HEK293 (cell line): ENCODE measurements around the gene VRK2.

Source experiments
- CTCF ChIA-PET: fragments of 350-600 bp; formaldehyde crosslinking; extraction: SDS; loops from one replicate; lab custom pipeline; 2021; ENCODE audit warnings: antibody characterized with exemption; lab: Yijun Ruan, JAX
- POLR2A ChIA-PET: fragments of 300-600 bp; formaldehyde crosslinking; extraction: SDS; loops from one replicate; lab custom pipeline; 2020; ENCODE audit warnings: antibody characterized with exemption, inconsistent platforms; lab: Yijun Ruan, JAX
- H3K27ac ChIP-seq: fragments of 200-500 bp; sonication (Bioruptor generic); 2 replicates; pipeline ENCODE4 v1.5.1; 2014; ENCODE audit warnings: low read depth, low read length, control low read depth, inconsistent platforms; ENCODE audit errors: extremely low read depth
- H3K36me3 ChIP-seq, 2 experiments: fragments of 200-500 bp in 1 of 2; sonication (Bioruptor generic) in 1 of 2; 1 replicate in 1 of 2; 2 replicates in 1 of 2; pipeline ENCODE4 v1.5.1; 2014 to 2017; ENCODE audit warnings: inconsistent platforms in 2 of 2, low read length in 2 of 2; ENCODE audit not compliant: control insufficient read depth in 2 of 2, insufficient read depth in 1 of 2
- H3K4me1 ChIP-seq: fragments of 200-500 bp; sonication (Bioruptor generic); 2 replicates; pipeline ENCODE4 v1.5.1; 2014; ENCODE audit warnings: mild to moderate bottlenecking, low read length, inconsistent platforms; ENCODE audit not compliant: control insufficient read depth, insufficient read depth
- H3K4me3 ChIP-seq: 2 replicates; pipeline ENCODE4 v1.5.1; 2011; ENCODE audit warnings: low read depth, mild to moderate bottlenecking, control low read depth, low read length, moderate library complexity
- H3K9me3 ChIP-seq: fragments of 200-500 bp; sonication (Bioruptor generic); 2 replicates; pipeline ENCODE4 v1.5.1; 2014; ENCODE audit warnings: low read depth, low read length, inconsistent platforms; ENCODE audit not compliant: control insufficient read depth, insufficient read depth
- ELK4 ChIP-seq: IDR thresholded peaks from 2 replicates; pipeline ENCODE4 v1.6.1; 2011; ENCODE audit warnings: mild to moderate bottlenecking, low read depth, low read length, borderline replicate concordance
- FEZF1 ChIP-seq: fragments of 450-650 bp; formaldehyde crosslinking; IDR thresholded peaks from 2 replicates; pipeline ENCODE4 v1.5.1; 2016; ENCODE audit warnings: missing biosample characterization, missing genetic modification characterization
- HIC1 ChIP-seq: fragments of 450-650 bp; formaldehyde crosslinking; IDR thresholded peaks from 2 replicates; pipeline ENCODE4 v1.5.1; 2016; ENCODE audit warnings: missing biosample characterization, missing genetic modification characterization
- KLF8 ChIP-seq: fragments of 450-650 bp; formaldehyde crosslinking; IDR thresholded peaks from 2 replicates; pipeline ENCODE4 v1.5.1; 2016; ENCODE audit warnings: missing biosample characterization, missing genetic modification characterization
- PBX3 ChIP-seq: sonication (generic); formaldehyde crosslinking; IDR thresholded peaks from 2 replicates; pipeline ENCODE4 v1.8.1; 2022; ENCODE audit warnings: mild to moderate bottlenecking, moderate library complexity, missing genetic modification reagents
- PRDM4 ChIP-seq: fragments of 450-650 bp; formaldehyde crosslinking; IDR thresholded peaks from 2 replicates; pipeline ENCODE4 v1.5.1; 2017; ENCODE audit warnings: missing biosample characterization, missing genetic modification characterization
- YY2 ChIP-seq: fragments of 450-650 bp; formaldehyde crosslinking; IDR thresholded peaks from 2 replicates; pipeline ENCODE4 v1.5.1; 2016; ENCODE audit warnings: missing biosample characterization, missing genetic modification characterization
- ZFP41 ChIP-seq: fragments of 450-650 bp; formaldehyde crosslinking; IDR thresholded peaks from 2 replicates; pipeline ENCODE4 v1.5.1; 2016; ENCODE audit warnings: missing biosample characterization, missing genetic modification characterization, borderline replicate concordance
- ZNF184 ChIP-seq: fragments of 450-650 bp; IDR thresholded peaks from 2 replicates; pipeline ENCODE4 v1.5.1; 2018; ENCODE audit warnings: missing biosample characterization, mild to moderate bottlenecking, missing genetic modification characterization
- ZNF211 ChIP-seq: fragments of 450-650 bp; formaldehyde crosslinking; IDR thresholded peaks from 2 replicates; pipeline ENCODE4 v1.5.1; 2016; ENCODE audit warnings: low read depth, missing biosample characterization, missing genetic modification characterization
- ZNF223 ChIP-seq: fragments of 450-650 bp; formaldehyde crosslinking; IDR thresholded peaks from 2 replicates; pipeline ENCODE4 v1.5.1; 2016; ENCODE audit warnings: missing biosample characterization, missing genetic modification characterization
- ZNF366 ChIP-seq: fragments of 450-650 bp; formaldehyde crosslinking; conservative IDR thresholded peaks from 2 replicates; pipeline ENCODE4 v1.5.1; 2016; ENCODE audit warnings: missing biosample characterization, missing genetic modification characterization
- ZNF37A ChIP-seq: fragments of 450-650 bp; IDR thresholded peaks from 2 replicates; pipeline ENCODE4 v1.5.1; 2018; ENCODE audit warnings: missing biosample characterization, missing genetic modification characterization
- ZNF510 ChIP-seq: fragments of 450-650 bp; formaldehyde crosslinking; IDR thresholded peaks from 2 replicates; pipeline ENCODE4 v1.5.1; 2018; ENCODE audit warnings: mild to moderate bottlenecking, missing genetic modification characterization, missing biosample characterization; ENCODE audit not compliant: insufficient replicate concordance
- ZNF558 ChIP-seq: fragments of 450-650 bp; formaldehyde crosslinking; IDR thresholded peaks from 2 replicates; pipeline ENCODE4 v1.5.1; 2016; ENCODE audit warnings: missing biosample characterization, missing genetic modification characterization
- ZNF596 ChIP-seq: fragments of 450-650 bp; IDR thresholded peaks from 2 replicates; pipeline ENCODE4 v1.5.0; 2018; ENCODE audit warnings: missing biosample characterization, mild to moderate bottlenecking, missing genetic modification characterization, moderate library complexity

The VRK2 gene

GRCh38 chr2:58202404-58202803 is 155.8 kb downstream of the VRK2 start:
- peaks cover 15 to 51% of the 10 kb centered on the region in 2 experiments for H3K36me3 ChIP-seq
- ChIA-PET POLR2A (interaction anchor here (0.7 kb wide), 2 partner anchors 33 to 35 kb away, joined by 3 to 6 read pairs; no protein-coding TSS in a partner anchor), CTCF (interaction anchor here (0.6 kb wide), 1 partner anchor 11 kb away, joined by 4 read pairs; no protein-coding TSS in a partner anchor)
- H3K9me3 ChIP-seq: no peaks in the 10 kb centered on the region
- TF ChIP-seq ZNF223 (tag by site-specific recombination) (no peak), ZFP41 (tag by site-specific recombination) (no peak), HIC1 (tag by site-specific recombination) (no peak), KLF8 (tag by site-specific recombination) (no peak), ZNF184 (tag by site-specific recombination) (no peak), YY2 (tag by site-specific recombination) (no peak), ZNF211 (tag by site-specific recombination) (no peak), ZNF558 (tag by site-specific recombination) (no peak)
- H3K4me1 ChIP-seq: peaks cover 17% of the 10 kb centered on the region
- H3K27ac ChIP-seq: no peak overlapping the region
- no peak overlapping the region for H3K4me3 ChIP-seq

- no peak overlapping the region for H3K27ac ChIP-seq
- ChIA-PET POLR2A (interaction anchor here (0.7 kb wide), 1 partner anchor 32 kb away, joined by 3 read pairs; no protein-coding TSS in a partner anchor), CTCF (interaction anchor here (0.6 to 1.1 kb wide), 2 partner anchors 10 to 246 kb away, joined by 3 to 4 read pairs; no protein-coding TSS in a partner anchor)
- peaks cover 11 to 45% of the 10 kb centered on the region in 2 experiments for H3K36me3 ChIP-seq
- H3K4me3 ChIP-seq: no peak overlapping the region
- no peak for TF ChIP-seq ZNF366
- no peak for TF ChIP-seq PBX3 (CRISPR knock-in tag)
- TF ChIP-seq PRDM4 (tag by site-specific recombination): no peak
- TF ChIP-seq ZNF510 (tag by site-specific recombination): no peak
- H3K9me3 ChIP-seq: no peaks in the 10 kb centered on the region
- H3K4me1 ChIP-seq: peaks cover 17% of the 10 kb centered on the region
Measured at GRCh38 chr2:58203018-58203417, 156.4 kb downstream of the VRK2 start.

- Histone ChIP-seq H3K4me3 (no peak overlapping the region), H3K4me1 (peaks cover 17% of the 10 kb centered on the region), H3K9me3 (no peaks in the 10 kb centered on the region), H3K36me3 (peaks cover 4 to 33% of the 10 kb centered on the region in 2 experiments; a peak in 2 of 3 replicates), H3K27ac (no peak overlapping the region)
- CTCF ChIA-PET: no interaction called here
- POLR2A ChIA-PET: no interaction called here
- TF ChIP-seq ELK4: no peak
- no peak for TF ChIP-seq HIC1 (tag by site-specific recombination)
- TF ChIP-seq ZNF37A (tag by site-specific recombination): no peak
- TF ChIP-seq FEZF1 (tag by site-specific recombination): 0 out of 2 replicates have a peak, but pooled peaks have one; percentile 29
- no peak for TF ChIP-seq ZNF596 (tag by site-specific recombination)
Measured at GRCh38 chr2:58204195-58204959, 157.8 kb downstream of the VRK2 start.
